ENCODE measurements around the gene SLC9A3. TPM values are rescaled to one million over a fixed set of nuclear protein-coding genes. Genes with fewer than 3 reads are reported as not detected.

Gene SLC9A3
- total RNA-seq, 1 experiment from 2014 or later, result 1.5 TPM

DNA sequence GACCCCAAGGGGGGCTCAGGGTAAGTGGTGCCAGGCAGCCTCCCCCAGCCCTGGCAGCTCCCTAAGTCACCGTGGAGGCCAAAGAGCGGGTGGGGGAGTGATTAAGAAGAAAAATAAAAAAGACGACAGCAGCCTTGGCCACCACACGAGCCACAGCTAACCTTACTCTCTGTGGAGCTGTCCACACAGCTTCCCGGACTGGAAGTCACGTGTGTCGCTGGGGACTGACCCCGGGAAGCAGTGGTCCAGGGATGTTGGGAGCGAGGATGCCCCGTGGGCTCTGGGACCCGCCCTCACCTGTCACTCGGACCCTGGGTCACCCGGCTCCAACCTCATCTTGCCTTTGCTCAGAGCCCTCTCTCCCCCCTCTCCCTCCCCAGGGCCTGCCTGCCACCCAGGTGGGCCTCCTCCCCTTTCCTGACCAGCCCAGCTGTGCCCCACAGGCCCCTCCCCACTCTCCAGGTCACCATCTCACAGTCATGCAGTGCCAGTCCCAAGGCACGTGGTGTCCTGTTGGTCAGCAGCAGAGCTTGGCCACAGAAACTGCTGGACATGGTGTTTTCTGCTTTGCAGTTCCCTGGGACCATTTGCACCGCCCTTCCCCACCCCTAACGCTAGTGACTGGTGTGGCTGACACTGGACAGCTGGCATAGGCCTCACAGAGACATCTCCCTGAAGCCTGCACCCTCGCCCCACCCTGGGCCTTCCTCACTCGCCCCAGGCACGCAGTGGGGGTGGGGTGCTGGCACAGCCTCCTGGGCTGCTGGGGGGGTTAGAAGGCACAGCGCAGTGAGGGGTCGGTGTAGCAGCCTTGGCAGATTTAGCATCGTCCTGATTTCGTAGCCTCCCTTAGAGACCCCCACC, 91.1 kb downstream of the SLC9A3 start:
- Histone ChIP-seq H2AFZ (ENCODE audit: low read depth, low read length, poor library complexity, severe bottlenecking) (no peak overlapping the region), H3K27me3 (ENCODE audit: insufficient read depth, low read length) (no peaks in the 10 kb centered on the region), H3K4me2 (ENCODE audit: low read length) (no peak overlapping the region), H3K79me2 (ENCODE audit: insufficient read depth, low read length) (no peaks in the 10 kb centered on the region), H3K4me3 (replicated peaks in 1 of 2; ENCODE audit: low read depth in 1 of 2, low read length in 2 of 2) (no peak overlapping the region), H3K4me1 (ENCODE audit: control insufficient read depth in 1 of 2, insufficient read depth in 2 of 2, low read length in 2 of 2) (peaks cover 0 to 14% of the 10 kb centered on the region in 2 experiments; a peak in 1 of 4 replicates), H3K27ac (ENCODE audit: low read depth, low read length) (no peak overlapping the region), H4K20me1 (ENCODE audit: insufficient read depth) (no peaks in the 10 kb centered on the region), H3K9ac (ENCODE audit: low read length) (no peak overlapping the region), H3K9me3 (ENCODE audit: control insufficient read depth in 1 of 2, insufficient read depth in 1 of 2, low read depth in 1 of 2, low read length in 2 of 2) (no peaks in the 10 kb centered on the region), H3K36me3 (ENCODE audit: control insufficient read depth in 1 of 2, insufficient read depth in 2 of 2, low read length in 2 of 2) (no peaks in the 10 kb centered on the region), H3K9me2 (ENCODE audit: insufficient read depth) (no peaks in the 10 kb centered on the region)
- DNase-seq (ENCODE audit: low read depth, low spot score), result no peak
- ChIA-PET CTCF (interaction anchor here (6.4 kb wide), 1 partner anchor 116 kb away, joined by 42 read pairs; no protein-coding TSS in a partner anchor), POLR2A (no interaction called here), RAD21 (ENCODE audit: low non-redundant PET in 1 of 2, low total read pairs in 2 of 2, uncharacterized antibody in 2 of 2, unreplicated experiment in 2 of 2) (no interaction called here)
- no TSS peak for BruUV-seq (replicated peaks)
- TF ChIP-seq EGR1 (IDR thresholded peaks at IDR 0.05; ENCODE audit: low read depth), result no peak
- TF ChIP-seq, protein P1, sequence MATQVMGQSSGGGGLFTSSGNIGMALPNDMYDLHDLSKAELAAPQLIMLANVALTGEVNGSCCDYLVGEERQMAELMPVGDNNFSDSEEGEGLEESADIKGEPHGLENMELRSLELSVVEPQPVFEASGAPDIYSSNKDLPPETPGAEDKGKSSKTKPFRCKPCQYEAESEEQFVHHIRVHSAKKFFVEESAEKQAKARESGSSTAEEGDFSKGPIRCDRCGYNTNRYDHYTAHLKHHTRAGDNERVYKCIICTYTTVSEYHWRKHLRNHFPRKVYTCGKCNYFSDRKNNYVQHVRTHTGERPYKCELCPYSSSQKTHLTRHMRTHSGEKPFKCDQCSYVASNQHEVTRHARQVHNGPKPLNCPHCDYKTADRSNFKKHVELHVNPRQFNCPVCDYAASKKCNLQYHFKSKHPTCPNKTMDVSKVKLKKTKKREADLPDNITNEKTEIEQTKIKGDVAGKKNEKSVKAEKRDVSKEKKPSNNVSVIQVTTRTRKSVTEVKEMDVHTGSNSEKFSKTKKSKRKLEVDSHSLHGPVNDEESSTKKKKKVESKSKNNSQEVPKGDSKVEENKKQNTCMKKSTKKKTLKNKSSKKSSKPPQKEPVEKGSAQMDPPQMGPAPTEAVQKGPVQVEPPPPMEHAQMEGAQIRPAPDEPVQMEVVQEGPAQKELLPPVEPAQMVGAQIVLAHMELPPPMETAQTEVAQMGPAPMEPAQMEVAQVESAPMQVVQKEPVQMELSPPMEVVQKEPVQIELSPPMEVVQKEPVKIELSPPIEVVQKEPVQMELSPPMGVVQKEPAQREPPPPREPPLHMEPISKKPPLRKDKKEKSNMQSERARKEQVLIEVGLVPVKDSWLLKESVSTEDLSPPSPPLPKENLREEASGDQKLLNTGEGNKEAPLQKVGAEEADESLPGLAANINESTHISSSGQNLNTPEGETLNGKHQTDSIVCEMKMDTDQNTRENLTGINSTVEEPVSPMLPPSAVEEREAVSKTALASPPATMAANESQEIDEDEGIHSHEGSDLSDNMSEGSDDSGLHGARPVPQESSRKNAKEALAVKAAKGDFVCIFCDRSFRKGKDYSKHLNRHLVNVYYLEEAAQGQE (IDR thresholded peaks at IDR 0.05; ENCODE audit: low read depth), result no peak
- intact Hi-C loops (cut with micrococcal nuclease), result no loop called here
- no peak for ATAC-seq
